ENCODE results near the gene NNMT. TPM values are rescaled to one million over a fixed set of nuclear protein-coding genes. Genes with fewer than 3 reads are reported as not detected.

NNMT gene
- total and polyA plus RNA-seq, 2 donors (not counting 1 experiment from before 2014, with no cell fraction given), result 156 to 639 TPM

- H4K20me1 ChIP-seq (ENCODE audit: control insufficient read depth, extremely low read depth, insufficient read depth, low read length), result no peaks in the 10 kb centered on the region
- TF ChIP-seq CTCF (conservative IDR thresholded peaks at IDR 0.05 in 1 of 2, IDR thresholded peaks at IDR 0.05 in 1 of 2; ENCODE audit: low read depth in 1 of 2, low read length in 2 of 2), result no peak
- no peak for TF ChIP-seq EZH2 (IDR thresholded peaks at IDR 0.05; ENCODE audit: low read length, missing control alignments)
- DNase-seq (ENCODE audit: low read depth in 2 of 2), result no peak
- H3K27me3 ChIP-seq (ENCODE audit: control insufficient read depth, insufficient read depth, low read length), result peaks cover 25% of the 10 kb centered on the region
- no peaks in the 10 kb centered on the region for H3K4me1 ChIP-seq (ENCODE audit: control insufficient read depth, extremely low read depth, insufficient read depth, low read length)
- H3K36me3 ChIP-seq (ENCODE audit: control insufficient read depth, insufficient read depth, low read length), result no peaks in the 10 kb centered on the region
- no peak overlapping the region for H3K27ac ChIP-seq (ENCODE audit: insufficient read depth, low read length)
- H3K9ac ChIP-seq (ENCODE audit: insufficient read depth, low read length), result no peak overlapping the region
- no peaks in the 10 kb centered on the region for H3K9me3 ChIP-seq (ENCODE audit: control insufficient read depth, insufficient read depth, low read depth, low read length)
- no peak overlapping the region for H2AFZ ChIP-seq (ENCODE audit: low read length)
- H3K4me3 ChIP-seq (replicated peaks in 1 of 4; ENCODE audit: control extremely low read depth in 1 of 4, insufficient read depth in 1 of 4, low read depth in 3 of 4, low read length in 4 of 4), result no peak overlapping the region
- H3K4me2 ChIP-seq (ENCODE audit: extremely low read depth, insufficient read depth, low read length), result no peak overlapping the region
- no peaks in the 10 kb centered on the region for H3K79me2 ChIP-seq (ENCODE audit: control insufficient read depth, insufficient read depth, low read length)
Observed at GRCh38 chr11:114273890-114274635, 22.1 kb upstream of the NNMT start.

GRCh38 chr11:114274637-114275036 lies 21.6 kb upstream of the NNMT start:
- peaks cover 25% of the 10 kb centered on the region for H3K27me3 ChIP-seq (ENCODE audit: control insufficient read depth, insufficient read depth, low read length)
- H3K4me2 ChIP-seq (ENCODE audit: extremely low read depth, insufficient read depth, low read length), result no peak overlapping the region
- TF ChIP-seq EZH2 (IDR thresholded peaks at IDR 0.05; ENCODE audit: low read length, missing control alignments), result no peak
- TF ChIP-seq CTCF (conservative IDR thresholded peaks at IDR 0.05 in 1 of 2, IDR thresholded peaks at IDR 0.05 in 1 of 2; ENCODE audit: low read depth in 1 of 2, low read length in 2 of 2), result no peak
- H3K4me1 ChIP-seq (ENCODE audit: control insufficient read depth, extremely low read depth, insufficient read depth, low read length), result no peaks in the 10 kb centered on the region
- no peak overlapping the region for H2AFZ ChIP-seq (ENCODE audit: low read length)
- no peaks in the 10 kb centered on the region for H3K9me3 ChIP-seq (ENCODE audit: control insufficient read depth, insufficient read depth, low read depth, low read length)
- no peak overlapping the region for H3K4me3 ChIP-seq (replicated peaks in 1 of 4; ENCODE audit: control extremely low read depth in 1 of 4, insufficient read depth in 1 of 4, low read depth in 3 of 4, low read length in 4 of 4)
- no peaks in the 10 kb centered on the region for H3K36me3 ChIP-seq (ENCODE audit: control insufficient read depth, insufficient read depth, low read length)
- no peak for DNase-seq (ENCODE audit: low read depth in 2 of 2)
- no peak overlapping the region for H3K27ac ChIP-seq (ENCODE audit: insufficient read depth, low read length)
- no peak overlapping the region for H3K9ac ChIP-seq (ENCODE audit: insufficient read depth, low read length)
- H4K20me1 ChIP-seq (ENCODE audit: control insufficient read depth, extremely low read depth, insufficient read depth, low read length), result no peaks in the 10 kb centered on the region
- H3K79me2 ChIP-seq (ENCODE audit: control insufficient read depth, insufficient read depth, low read length), result no peaks in the 10 kb centered on the region

GRCh38 chr11:114275280-114275679 lies 20.9 kb upstream of the NNMT start:
- H3K27ac ChIP-seq (ENCODE audit: insufficient read depth, low read length), result no peak overlapping the region
- peaks cover 2% of the 10 kb centered on the region for H3K4me1 ChIP-seq (ENCODE audit: control insufficient read depth, extremely low read depth, insufficient read depth, low read length)
- H3K9me3 ChIP-seq (ENCODE audit: control insufficient read depth, insufficient read depth, low read depth, low read length), result no peaks in the 10 kb centered on the region
- no peak overlapping the region for H3K9ac ChIP-seq (ENCODE audit: insufficient read depth, low read length)
- no peaks in the 10 kb centered on the region for H4K20me1 ChIP-seq (ENCODE audit: control insufficient read depth, extremely low read depth, insufficient read depth, low read length)
- H3K4me2 ChIP-seq (ENCODE audit: extremely low read depth, insufficient read depth, low read length), result no peak overlapping the region
- no peak overlapping the region for H3K4me3 ChIP-seq (replicated peaks in 1 of 4; ENCODE audit: control extremely low read depth in 1 of 4, insufficient read depth in 1 of 4, low read depth in 3 of 4, low read length in 4 of 4)
- no peaks in the 10 kb centered on the region for H3K79me2 ChIP-seq (ENCODE audit: control insufficient read depth, insufficient read depth, low read length)
- no peaks in the 10 kb centered on the region for H3K36me3 ChIP-seq (ENCODE audit: control insufficient read depth, insufficient read depth, low read length)
- no peak overlapping the region for H2AFZ ChIP-seq (ENCODE audit: low read length)
- H3K27me3 ChIP-seq (ENCODE audit: control insufficient read depth, insufficient read depth, low read length), result peaks cover 25% of the 10 kb centered on the region
- no peak for DNase-seq (ENCODE audit: low read depth in 2 of 2)
- TF ChIP-seq CTCF (conservative IDR thresholded peaks at IDR 0.05 in 1 of 2, IDR thresholded peaks at IDR 0.05 in 1 of 2; ENCODE audit: low read depth in 1 of 2, low read length in 2 of 2) (no peak), EZH2 (IDR thresholded peaks at IDR 0.05; ENCODE audit: low read length, missing control alignments) (no peak)
